BE2C (cell line): ENCODE data around the gene HAP1.

Experiments used
- DNase-seq: peaks from one replicate; pipeline ENCODE4 v3.0.0-alpha.2; 2020
- H3K27me3 ChIP-seq: fragments of 250-450 bp; sonication (Bioruptor Pico); 2 replicates; pipeline ENCODE4 v1.5.1; 2020; ENCODE audit warnings: mild to moderate bottlenecking
- H3K36me3 ChIP-seq: fragments of 250-450 bp; sonication (Bioruptor Pico); 2 replicates; pipeline ENCODE4 v1.5.1; 2020; ENCODE audit warnings: mild to moderate bottlenecking
- H3K4me1 ChIP-seq: fragments of 250-450 bp; sonication (Bioruptor Pico); 2 replicates; pipeline ENCODE4 v1.5.1; 2020
- H3K4me3 ChIP-seq: 2 replicates; pipeline ENCODE4 v1.5.1; 2011; ENCODE audit warnings: low read depth, low read length
- H3K9me3 ChIP-seq: fragments of 250-450 bp; sonication (Bioruptor Pico); 2 replicates; pipeline ENCODE4 v1.5.1; 2020
- CTCF ChIP-seq: IDR thresholded peaks from 2 replicates; pipeline ENCODE4 v1.5.1; 2012; ENCODE audit warnings: mild to moderate bottlenecking, low read depth, low read length

HAP1 gene

GRCh38 chr17:41754066-41754465, 19.6 kb upstream of the HAP1 start:
- Histone ChIP-seq H3K4me1 (no peaks in the 10 kb centered on the region; the same call in 1 of the 2 replicates), H3K27me3 (no peaks in the 10 kb centered on the region), H3K4me3 (no peak overlapping the region), H3K9me3 (no peaks in the 10 kb centered on the region), H3K36me3 (peaks cover 7% of the 10 kb centered on the region)
- TF ChIP-seq CTCF = no peak
- DNase-seq = no peak

- peaks cover 6% of the 10 kb centered on the region for H3K36me3 ChIP-seq
- no peaks in the 10 kb centered on the region for H3K27me3 ChIP-seq
- DNase-seq = no peak
- no peaks in the 10 kb centered on the region; the same call in 1 of the 2 replicates for H3K4me1 ChIP-seq
- TF ChIP-seq CTCF = no peak
- H3K4me3 ChIP-seq = no peak overlapping the region
- H3K9me3 ChIP-seq = no peaks in the 10 kb centered on the region
Observed at GRCh38 chr17:41751288-41751687, 16.8 kb upstream of the HAP1 start.

GRCh38 chr17:41750862-41751261, 16.4 kb upstream of the HAP1 start:
- no peaks in the 10 kb centered on the region for H3K9me3 ChIP-seq
- TF ChIP-seq CTCF = no peak
- no peak for DNase-seq
- H3K4me3 ChIP-seq = no peak overlapping the region
- no peaks in the 10 kb centered on the region for H3K27me3 ChIP-seq
- no peaks in the 10 kb centered on the region; the same call in 1 of the 2 replicates for H3K4me1 ChIP-seq
- peaks cover 2% of the 10 kb centered on the region for H3K36me3 ChIP-seq

- Histone ChIP-seq H3K27me3 (no peaks in the 10 kb centered on the region), H3K9me3 (no peaks in the 10 kb centered on the region), H3K36me3 (no peaks in the 10 kb centered on the region), H3K4me3 (no peak overlapping the region), H3K4me1 (no peaks in the 10 kb centered on the region; the same call in 1 of the 2 replicates)
- no peak for TF ChIP-seq CTCF
- DNase-seq = no peak
Observed at GRCh38 chr17:41748275-41748674, 13.8 kb upstream of the HAP1 start.

GRCh38 chr17:41741709-41742108, 7.3 kb upstream of the HAP1 start:
- no peak for TF ChIP-seq CTCF
- Histone ChIP-seq H3K4me1 (peaks cover 5% of the 10 kb centered on the region), H3K9me3 (no peaks in the 10 kb centered on the region)

GRCh38 chr17:41740506-41740905, 6.1 kb upstream of the HAP1 start:
- peaks cover 5% of the 10 kb centered on the region for H3K4me1 ChIP-seq
- no peak overlapping the region for H3K4me3 ChIP-seq
- no peaks in the 10 kb centered on the region for H3K36me3 ChIP-seq
- H3K27me3 ChIP-seq = peaks cover 20% of the 10 kb centered on the region
- DNase-seq = no peak
- H3K9me3 ChIP-seq = no peaks in the 10 kb centered on the region
- no peak for TF ChIP-seq CTCF

More at GRCh38 chr17:41741709-41742108, 7.3 kb upstream of the HAP1 start:
- Histone ChIP-seq H3K27me3 (peaks cover 9% of the 10 kb centered on the region), H3K36me3 (no peaks in the 10 kb centered on the region), H3K4me3 (no peak overlapping the region)
- DNase-seq = no peak
